A549 treated with AZD9567 at 1 μM for 4 hours (cell line): ENCODE data around the gene LHX2. TPM values are rescaled to one million over a fixed set of nuclear protein-coding genes. Genes with fewer than 3 reads are reported as not detected.

ENCODE experiments used
- total RNA-seq: library from RNA; stranded (reverse); fragments of 200-300 nt; extraction: Qiagen RNA extraction; gene quantifications from 5 replicates; pipeline ENCODE4 v1.2.3, GENCODE V29; 2022; ENCODE audit not compliant: insufficient read depth

Gene LHX2, protein sequence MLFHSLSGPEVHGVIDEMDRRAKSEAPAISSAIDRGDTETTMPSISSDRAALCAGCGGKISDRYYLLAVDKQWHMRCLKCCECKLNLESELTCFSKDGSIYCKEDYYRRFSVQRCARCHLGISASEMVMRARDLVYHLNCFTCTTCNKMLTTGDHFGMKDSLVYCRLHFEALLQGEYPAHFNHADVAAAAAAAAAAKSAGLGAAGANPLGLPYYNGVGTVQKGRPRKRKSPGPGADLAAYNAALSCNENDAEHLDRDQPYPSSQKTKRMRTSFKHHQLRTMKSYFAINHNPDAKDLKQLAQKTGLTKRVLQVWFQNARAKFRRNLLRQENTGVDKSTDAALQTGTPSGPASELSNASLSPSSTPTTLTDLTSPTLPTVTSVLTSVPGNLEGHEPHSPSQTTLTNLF
- 3.2 to 8.8 TPM (median 3.8 TPM) in 5 replicates for total RNA-seq

DNA sequence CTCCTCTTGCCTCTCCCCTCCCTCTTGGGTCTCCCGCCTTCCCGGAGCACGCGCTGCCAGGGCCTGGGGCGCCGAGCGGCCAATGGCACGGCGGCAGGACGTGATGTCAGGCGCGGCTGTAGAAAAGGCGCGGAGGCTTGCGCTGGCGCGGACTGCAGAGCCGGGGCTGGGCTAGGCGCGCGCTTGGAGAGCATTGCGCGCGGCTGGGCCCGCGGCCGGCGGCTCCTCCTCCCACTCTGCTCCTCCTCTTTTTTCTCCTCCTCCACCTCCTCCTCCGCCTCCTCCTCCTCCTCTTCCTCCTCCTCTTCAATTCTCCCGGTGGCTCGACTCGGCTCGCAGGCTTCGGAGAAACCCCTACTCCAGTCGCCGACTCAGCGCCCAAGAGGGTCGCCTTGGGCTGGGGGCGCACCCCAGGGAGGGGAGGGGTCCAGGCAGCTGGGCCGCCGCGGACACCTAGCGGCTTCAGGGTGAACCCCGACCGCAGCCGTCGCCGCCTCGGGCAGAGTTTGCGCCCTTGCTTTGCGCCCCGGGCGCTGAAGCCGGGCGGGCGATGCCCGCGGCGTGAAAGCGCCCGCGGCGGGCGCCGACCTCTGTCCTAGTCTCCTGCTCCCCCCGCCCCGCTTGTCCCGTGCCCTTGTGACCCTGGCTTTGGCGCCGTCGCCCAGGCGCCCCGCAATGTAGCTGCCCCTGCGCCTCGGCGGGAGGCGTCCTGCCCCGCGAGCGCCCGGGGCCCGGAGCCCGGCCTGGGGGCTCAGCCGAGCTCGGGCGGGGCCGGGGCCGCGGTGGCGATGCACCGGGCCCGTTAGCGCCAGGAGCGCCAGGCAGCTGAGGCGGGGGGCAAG lies at the start of gene LHX2:
Gene LHX2, plus strand, starts transcription at position 309 of the 842 bp plus-strand sequence. CDS start 581 bp downstream, outside the sequence.

Other genes starting within 250 kb of the LHX2 start
- gene DENND1A, start 81.6 kb upstream of the LHX2 start, total RNA-seq = 5.8 to 10.9 TPM (median 10.6 TPM) in 5 replicates
- 48.8 to 63.0 TPM (median 62.4 TPM) in 5 replicates for gene NEK6, start 246.2 kb downstream of the LHX2 start, total RNA-seq